ENCODE results near the gene TMEM175. TPM values are rescaled to one million over a fixed set of nuclear protein-coding genes. Genes with fewer than 3 reads are reported as not detected.

The TMEM175 gene
- total and polyA plus RNA-seq, 8 donors, result 10.0 to 96.6 (median 16.4) TPM

GRCh38 chr4:999882-1000425, 67.7 kb downstream of the TMEM175 start:
- H3K4me1 ChIP-seq, result peaks cover 6 to 15% (median 11%) of the 10 kb centered on the region in 3 donors
- H3K27me3 ChIP-seq, result peaks cover 0 to 18% (median 5%) of the 10 kb centered on the region in 4 donors
- no peak for FAIRE-seq
- TF ChIP-seq, protein P1, sequence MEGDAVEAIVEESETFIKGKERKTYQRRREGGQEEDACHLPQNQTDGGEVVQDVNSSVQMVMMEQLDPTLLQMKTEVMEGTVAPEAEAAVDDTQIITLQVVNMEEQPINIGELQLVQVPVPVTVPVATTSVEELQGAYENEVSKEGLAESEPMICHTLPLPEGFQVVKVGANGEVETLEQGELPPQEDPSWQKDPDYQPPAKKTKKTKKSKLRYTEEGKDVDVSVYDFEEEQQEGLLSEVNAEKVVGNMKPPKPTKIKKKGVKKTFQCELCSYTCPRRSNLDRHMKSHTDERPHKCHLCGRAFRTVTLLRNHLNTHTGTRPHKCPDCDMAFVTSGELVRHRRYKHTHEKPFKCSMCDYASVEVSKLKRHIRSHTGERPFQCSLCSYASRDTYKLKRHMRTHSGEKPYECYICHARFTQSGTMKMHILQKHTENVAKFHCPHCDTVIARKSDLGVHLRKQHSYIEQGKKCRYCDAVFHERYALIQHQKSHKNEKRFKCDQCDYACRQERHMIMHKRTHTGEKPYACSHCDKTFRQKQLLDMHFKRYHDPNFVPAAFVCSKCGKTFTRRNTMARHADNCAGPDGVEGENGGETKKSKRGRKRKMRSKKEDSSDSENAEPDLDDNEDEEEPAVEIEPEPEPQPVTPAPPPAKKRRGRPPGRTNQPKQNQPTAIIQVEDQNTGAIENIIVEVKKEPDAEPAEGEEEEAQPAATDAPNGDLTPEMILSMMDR (IDR thresholded peaks at IDR 0.05), result no peak
- no peaks in the 10 kb centered on the region for H3K36me3 ChIP-seq
- H3K9me3 ChIP-seq, result no peaks in the 10 kb centered on the region
- ATAC-seq, result no peak
- no peak overlapping the region for H3K4me3 ChIP-seq
- H3K27ac ChIP-seq, result no peak overlapping the region
- peak in 1 of 6 donors; percentile 51 for DNase-seq
- 46 to 56% methylated on average over 16 to 18 of the region's 18 CpGs for WGBS, 2 donors
- intact Hi-C loops (cut with DNase I), result no loop called here

DNA sequence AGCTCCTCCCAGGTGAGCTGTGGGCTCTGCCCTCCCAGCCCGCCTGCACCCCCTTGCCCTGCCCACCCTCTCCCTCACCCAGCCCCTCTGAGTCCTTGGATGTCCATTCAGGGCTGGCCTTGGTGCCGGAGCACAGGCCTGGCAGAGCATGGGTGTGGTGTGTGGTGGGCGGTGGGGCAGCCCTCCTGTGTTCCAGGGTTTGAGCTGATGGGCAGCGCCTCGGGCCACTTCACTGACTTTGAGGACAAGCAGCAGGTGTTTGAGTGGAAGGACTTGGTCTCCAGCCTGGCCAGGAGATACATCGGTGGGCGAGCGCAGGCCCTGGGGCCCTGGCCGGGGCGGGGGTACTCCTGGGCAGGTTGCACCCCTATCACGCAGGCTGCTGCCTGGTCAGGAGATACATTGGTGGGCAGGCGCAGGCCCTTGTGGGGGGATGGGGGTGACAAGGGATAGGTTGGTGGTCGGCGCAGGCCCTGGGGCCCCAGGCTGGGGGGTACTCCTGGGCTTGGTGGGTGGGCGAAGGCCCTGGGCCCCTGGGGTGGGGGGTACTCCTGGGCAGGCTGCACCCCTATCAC, 68.5 kb downstream of the TMEM175 start:
- Histone ChIP-seq H3K4me1 (peaks cover 6 to 15% (median 11%) of the 10 kb centered on the region in 3 donors), H3K4me3 (no peak overlapping the region), H3K36me3 (no peaks in the 10 kb centered on the region), H3K9me3 (no peaks in the 10 kb centered on the region), H3K27me3 (peaks cover 0 to 18% (median 5%) of the 10 kb centered on the region in 4 donors), H3K27ac (no peak overlapping the region)
- ATAC-seq, result no peak
- 78 to 83% methylated on average over 14 to 15 of the region's 15 CpGs for WGBS, 2 donors
- TF ChIP-seq, protein P1 (IDR thresholded peaks at IDR 0.05), result no peak
- intact Hi-C loops (cut with DNase I), result no loop called here
- peak in 2 of 6 donors; percentile 39 to 85 for DNase-seq
- FAIRE-seq, result no peak

- TF ChIP-seq, protein P1 (IDR thresholded peaks at IDR 0.05), result no peak
- Histone ChIP-seq H3K4me3 (no peak overlapping the region), H3K36me3 (no peaks in the 10 kb centered on the region), H3K9me3 (no peaks in the 10 kb centered on the region), H3K4me1 (peaks cover 6 to 15% (median 11%) of the 10 kb centered on the region in 3 donors), H3K27me3 (peaks cover 0 to 18% (median 5%) of the 10 kb centered on the region in 4 donors), H3K27ac (no peak overlapping the region)
- WGBS, 2 donors, result 30 to 45% methylated on average over 32 to 48 of the region's 48 CpGs
- DNase-seq, result peak in 2 of 6 donors; percentile 34 to 77
- ATAC-seq, result no peak
- no peak for FAIRE-seq
- intact Hi-C loops (cut with DNase I), result no loop called here
Measured at GRCh38 chr4:1001561-1002130, 69.4 kb downstream of the TMEM175 start.

DNA sequence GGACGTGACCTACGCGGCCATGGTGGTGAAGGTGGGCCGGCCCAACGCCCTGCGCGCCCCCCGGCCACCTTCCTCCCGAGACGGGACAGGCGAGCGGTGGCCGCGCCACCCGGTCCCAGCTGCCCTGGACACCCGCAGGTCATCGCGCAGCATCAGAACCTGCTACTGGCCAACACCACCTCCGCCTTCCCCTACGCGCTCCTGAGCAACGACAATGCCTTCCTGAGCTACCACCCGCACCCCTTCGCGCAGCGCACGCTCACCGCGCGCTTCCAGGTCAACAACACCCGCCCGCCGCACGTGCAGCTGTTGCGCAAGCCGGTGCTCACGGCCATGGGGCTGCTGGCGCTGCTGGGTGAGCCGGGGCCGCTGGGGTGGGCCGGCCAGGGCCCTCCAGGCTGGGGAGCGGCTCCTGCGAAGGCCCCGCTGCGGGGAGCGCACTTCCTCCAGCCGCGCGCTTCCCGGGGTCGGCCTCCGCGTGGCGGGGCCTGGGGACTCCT, 69.9 kb downstream of the TMEM175 start:
- no peak overlapping the region for H3K27ac ChIP-seq
- peaks cover 6 to 15% (median 11%) of the 10 kb centered on the region in 3 donors for H3K4me1 ChIP-seq
- H3K9me3 ChIP-seq, result no peaks in the 10 kb centered on the region
- peak in 2 of 6 donors; percentile 69 to 83 for DNase-seq
- FAIRE-seq, result no peak
- intact Hi-C loops (cut with DNase I), result no loop called here
- H3K27me3 ChIP-seq, result peaks cover 0 to 18% (median 5%) of the 10 kb centered on the region in 4 donors
- TF ChIP-seq, protein P1 (IDR thresholded peaks at IDR 0.05), result no peak
- ATAC-seq, result peak; percentile 40 to 67 (median 60)
- H3K4me3 ChIP-seq, result peak overlapping the region in 1 of 4 donors; percentile 10
- WGBS, 2 donors, result 3 to 4% methylated on average over 41 to 54 of the region's 54 CpGs
- no peaks in the 10 kb centered on the region for H3K36me3 ChIP-seq

Measured in pancreas (tissue), 10 donors.